IPS-15b (cell line): ENCODE measurements around the gene CD207.

Experiments used
- H3K27me3 ChIP-seq: one replicate; pipeline ENCODE4 v1.6.1; 2013; ENCODE audit warnings: low read length; ENCODE audit not compliant: control insufficient read depth, insufficient read depth
- H3K36me3 ChIP-seq: one replicate; pipeline ENCODE4 v1.6.1; 2013; ENCODE audit warnings: low read length; ENCODE audit not compliant: control insufficient read depth, insufficient read depth
- H3K4me1 ChIP-seq: one replicate; pipeline ENCODE4 v1.6.1; 2013; ENCODE audit warnings: mild to moderate bottlenecking, low read length; ENCODE audit not compliant: control insufficient read depth, insufficient read depth
- H3K4me3 ChIP-seq: one replicate; pipeline ENCODE4 v1.5.1; 2013; ENCODE audit warnings: low read depth, low read length
- H3K9ac ChIP-seq: one replicate; pipeline ENCODE4 v1.6.1; 2013; ENCODE audit warnings: low read depth, mild to moderate bottlenecking, low read length
- H3K9me3 ChIP-seq: one replicate; pipeline ENCODE4 v1.6.1; 2013; ENCODE audit warnings: mild to moderate bottlenecking, low read length; ENCODE audit not compliant: control insufficient read depth, insufficient read depth

The CD207 gene

DNA sequence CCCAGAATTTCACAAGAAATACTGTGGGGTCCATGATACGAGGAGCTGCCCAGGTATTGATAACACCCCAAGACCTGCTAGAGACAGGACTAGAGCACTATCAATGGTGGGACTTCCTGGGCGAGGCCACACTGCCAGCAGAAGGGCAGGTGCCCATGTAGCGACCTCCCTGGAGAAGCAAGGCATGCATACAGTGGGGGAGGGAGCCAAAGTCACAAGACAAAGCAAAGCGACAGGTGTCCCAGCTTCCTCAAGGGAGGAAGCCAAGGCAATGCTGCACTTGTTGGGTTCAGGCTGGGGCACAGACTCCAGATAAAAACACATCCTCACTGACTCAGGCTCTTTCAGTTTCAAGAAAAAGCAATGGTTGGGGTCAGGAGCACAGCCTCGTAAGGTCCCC lies 7.5 kb downstream of the CD207 start:
- no peak overlapping the region for H3K9ac ChIP-seq
- no peak overlapping the region for H3K4me3 ChIP-seq
- H3K27me3 ChIP-seq, result peaks cover 6% of the 10 kb centered on the region
- no peaks in the 10 kb centered on the region for H3K9me3 ChIP-seq
- H3K4me1 ChIP-seq, result peaks cover 3% of the 10 kb centered on the region
- H3K36me3 ChIP-seq, result no peaks in the 10 kb centered on the region

DNA sequence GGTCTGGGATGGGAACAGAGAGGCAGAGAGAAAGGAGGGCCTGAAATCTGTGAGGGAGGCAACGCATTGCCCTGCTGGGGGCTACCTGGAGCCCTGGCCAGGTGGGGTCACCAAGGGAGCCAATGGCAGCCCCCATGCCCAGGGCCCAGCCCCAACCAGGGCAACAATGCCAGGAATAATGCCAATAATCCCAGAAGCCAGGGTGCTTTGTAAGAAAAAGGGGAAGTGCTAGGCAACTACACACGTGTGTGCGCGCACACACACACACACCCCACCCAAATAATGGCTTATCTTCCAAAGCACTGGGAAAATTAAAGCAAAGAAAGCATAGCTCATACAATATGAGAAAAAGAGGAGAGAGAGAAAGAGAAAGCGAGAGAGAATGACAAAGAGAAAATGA lies 8.2 kb downstream of the CD207 start:
- Histone ChIP-seq H3K4me1 (peaks cover 3% of the 10 kb centered on the region), H3K9me3 (no peaks in the 10 kb centered on the region), H3K9ac (no peak overlapping the region), H3K4me3 (no peak overlapping the region), H3K27me3 (peaks cover 6% of the 10 kb centered on the region), H3K36me3 (no peaks in the 10 kb centered on the region)

DNA sequence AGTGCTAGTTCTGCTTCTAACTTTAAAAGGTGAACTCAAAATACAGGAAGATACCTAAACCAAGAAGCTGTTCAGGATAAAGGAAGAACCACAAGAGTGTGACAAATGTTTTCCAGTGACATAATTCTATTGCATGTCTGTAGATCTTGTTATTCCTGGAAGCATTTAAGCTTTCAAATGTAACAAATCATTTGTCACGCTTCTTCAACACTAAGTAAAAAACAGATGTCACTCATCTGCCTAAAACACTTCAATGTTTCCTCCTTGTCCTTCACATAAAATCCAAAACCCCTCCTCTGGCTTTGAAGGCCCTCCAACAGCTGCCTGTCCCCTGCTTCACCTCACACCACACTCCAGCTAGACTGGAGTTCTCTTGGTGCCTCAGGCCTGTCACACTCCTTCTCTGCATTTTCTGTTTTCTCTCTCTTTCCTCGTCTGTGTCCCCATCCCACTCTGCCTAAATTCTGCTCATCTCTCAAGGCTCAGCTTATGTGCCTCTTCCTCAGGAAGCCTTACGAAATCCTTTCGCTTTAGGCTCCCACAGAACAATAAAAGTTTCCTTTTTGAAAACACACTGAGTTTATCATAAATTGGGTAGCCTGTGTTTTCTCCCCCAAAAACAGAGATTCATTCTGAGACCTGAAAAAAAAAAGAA lies 8.8 kb downstream of the CD207 start:
- Histone ChIP-seq H3K4me3 (no peak overlapping the region), H3K4me1 (peaks cover 3% of the 10 kb centered on the region), H3K9ac (no peak overlapping the region), H3K9me3 (no peaks in the 10 kb centered on the region), H3K36me3 (no peaks in the 10 kb centered on the region), H3K27me3 (peaks cover 6% of the 10 kb centered on the region)

DNA sequence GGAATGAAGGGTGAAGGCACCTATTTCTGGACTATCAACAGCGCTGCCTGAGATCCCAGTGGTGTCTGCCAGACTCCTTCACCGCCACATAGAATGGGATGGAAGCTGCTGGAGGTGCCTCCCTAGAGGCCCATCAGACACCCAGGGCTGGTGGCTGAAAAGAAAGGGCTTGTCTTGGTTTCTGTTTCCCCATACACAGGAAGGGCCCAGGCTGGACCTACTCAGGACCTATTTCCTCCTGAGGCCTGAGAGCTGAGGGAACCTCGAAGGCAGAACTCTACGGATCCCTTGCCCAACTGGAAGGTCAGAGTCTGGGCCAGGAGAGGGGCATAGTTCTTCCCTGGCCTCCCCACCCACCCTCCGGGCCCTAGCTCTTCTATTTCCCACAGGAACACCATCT lies 12.4 kb downstream of the CD207 start:
- Histone ChIP-seq H3K27me3 (peaks cover 5% of the 10 kb centered on the region), H3K36me3 (no peaks in the 10 kb centered on the region), H3K9ac (no peak overlapping the region), H3K4me1 (peaks cover 2% of the 10 kb centered on the region), H3K4me3 (no peak overlapping the region), H3K9me3 (no peaks in the 10 kb centered on the region)

DNA sequence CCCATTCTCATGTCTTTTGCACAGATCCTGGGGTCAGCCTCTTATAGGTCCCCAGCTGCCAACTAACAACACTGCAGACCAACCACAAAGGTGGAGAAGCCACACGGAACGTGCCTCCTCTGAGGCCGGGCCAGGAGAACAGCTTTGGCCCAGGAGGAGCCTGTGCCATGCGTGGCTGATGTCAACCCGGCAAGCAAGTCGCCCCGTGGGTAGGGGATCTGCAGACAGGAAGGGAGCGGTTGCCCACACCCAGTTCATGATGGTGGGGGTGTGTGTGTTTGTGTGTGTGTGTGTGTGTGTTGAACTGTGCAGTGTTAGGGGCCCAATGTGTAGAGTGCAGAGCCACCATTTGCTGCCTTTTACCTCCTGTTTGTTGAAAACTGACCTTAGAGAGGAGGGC lies 12.8 kb downstream of the CD207 start:
- Histone ChIP-seq H3K4me3 (no peak overlapping the region), H3K9ac (no peak overlapping the region), H3K9me3 (no peaks in the 10 kb centered on the region), H3K27me3 (peaks cover 5% of the 10 kb centered on the region), H3K4me1 (no peaks in the 10 kb centered on the region), H3K36me3 (no peaks in the 10 kb centered on the region)

DNA sequence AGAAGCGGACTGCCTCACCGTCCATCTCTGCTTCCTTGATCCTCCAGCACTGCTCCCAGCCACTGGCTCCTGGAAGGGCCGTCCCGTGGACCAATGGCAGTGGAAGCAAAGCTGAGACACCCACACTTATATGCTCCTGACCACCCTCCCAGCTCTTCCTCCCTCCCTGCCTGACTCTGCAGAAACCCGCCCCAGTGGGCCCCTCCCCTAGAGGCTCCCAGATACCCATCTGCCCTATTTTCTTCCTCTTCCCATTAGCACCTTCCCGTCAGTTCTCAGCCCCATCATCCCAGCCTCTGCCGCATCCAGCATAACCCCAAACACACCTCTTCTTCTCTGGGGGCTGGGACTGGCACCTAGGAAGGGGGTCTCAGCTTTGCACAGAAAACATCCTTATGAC lies 15.1 kb downstream of the CD207 start, which contains the start of gene CLEC4F:
TSS of gene CLEC4F (minus strand) at position 101 of the 400 bp plus-strand sequence. CDS start at position 25, 76 bp downstream.
- H3K36me3 ChIP-seq, result no peaks in the 10 kb centered on the region
- no peak within 1 kb of the TSS for H3K9ac ChIP-seq
- H3K9me3 ChIP-seq, result no peaks in the 10 kb centered on the region
- H3K4me1 ChIP-seq, result no peaks in the 10 kb centered on the region
- peaks cover 9% of the 10 kb centered on the region for H3K27me3 ChIP-seq
- H3K4me3 ChIP-seq, result no peak within 1 kb of the TSS

DNA sequence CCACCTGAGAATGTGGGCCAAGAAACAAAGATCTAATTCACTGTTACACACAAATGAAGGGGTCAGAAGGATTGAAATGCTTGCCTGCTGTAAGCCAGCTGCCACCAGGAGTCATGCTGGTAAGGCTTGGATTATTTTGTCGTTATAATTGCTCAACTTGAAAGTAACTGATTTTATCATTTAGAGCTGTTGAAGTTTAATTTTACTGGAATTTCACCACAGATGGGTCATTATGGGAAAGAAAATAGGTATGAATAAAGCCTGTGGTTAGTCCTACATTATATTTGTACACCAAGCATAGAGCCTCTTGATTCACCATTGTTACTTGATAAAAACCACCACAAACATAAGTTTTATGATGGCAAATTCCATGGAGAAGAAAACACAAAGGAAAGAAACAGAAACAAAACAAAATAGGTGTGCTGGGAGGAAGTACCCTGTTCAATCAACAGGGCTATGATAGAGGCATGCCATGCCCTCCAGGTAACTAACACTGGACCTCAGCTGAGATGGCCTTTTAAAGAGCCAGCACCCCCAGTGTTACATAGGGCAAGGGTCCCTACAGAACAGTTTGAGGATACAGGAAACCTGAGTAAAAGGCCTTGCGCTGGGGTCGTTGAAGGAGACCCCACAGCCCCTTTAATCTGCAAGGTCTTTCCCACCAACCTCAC lies 18.2 kb downstream of the CD207 start:
- H3K4me3 ChIP-seq, result no peak overlapping the region
- H3K9me3 ChIP-seq, result no peaks in the 10 kb centered on the region
- peaks cover 12% of the 10 kb centered on the region for H3K27me3 ChIP-seq
- H3K4me1 ChIP-seq, result no peaks in the 10 kb centered on the region
- H3K36me3 ChIP-seq, result no peaks in the 10 kb centered on the region
- H3K9ac ChIP-seq, result no peak overlapping the region

DNA sequence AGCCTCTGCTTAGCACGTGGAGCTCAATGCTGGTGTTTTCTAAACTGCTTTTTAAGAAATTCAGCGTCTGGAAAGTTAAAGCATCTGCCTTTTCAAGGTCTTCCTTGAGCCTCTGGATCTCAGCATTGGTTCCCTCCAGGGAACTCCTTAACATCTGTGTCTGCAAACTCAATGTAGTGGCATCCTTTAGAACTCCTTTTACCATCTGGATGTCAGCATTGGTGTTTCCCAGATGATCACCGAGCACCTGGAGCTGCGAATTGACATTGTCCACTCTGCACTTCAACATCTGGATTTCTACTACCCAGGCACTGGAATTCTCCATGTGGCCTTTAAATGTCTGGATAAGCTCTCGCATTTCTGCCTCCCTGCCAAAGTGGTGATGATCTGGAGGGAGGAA lies 18.9 kb downstream of the CD207 start:
- H3K4me3 ChIP-seq, result no peak overlapping the region
- H3K9me3 ChIP-seq, result no peaks in the 10 kb centered on the region
- H3K36me3 ChIP-seq, result no peaks in the 10 kb centered on the region
- H3K9ac ChIP-seq, result no peak overlapping the region
- no peaks in the 10 kb centered on the region for H3K4me1 ChIP-seq
- H3K27me3 ChIP-seq, result peaks cover 12% of the 10 kb centered on the region

DNA sequence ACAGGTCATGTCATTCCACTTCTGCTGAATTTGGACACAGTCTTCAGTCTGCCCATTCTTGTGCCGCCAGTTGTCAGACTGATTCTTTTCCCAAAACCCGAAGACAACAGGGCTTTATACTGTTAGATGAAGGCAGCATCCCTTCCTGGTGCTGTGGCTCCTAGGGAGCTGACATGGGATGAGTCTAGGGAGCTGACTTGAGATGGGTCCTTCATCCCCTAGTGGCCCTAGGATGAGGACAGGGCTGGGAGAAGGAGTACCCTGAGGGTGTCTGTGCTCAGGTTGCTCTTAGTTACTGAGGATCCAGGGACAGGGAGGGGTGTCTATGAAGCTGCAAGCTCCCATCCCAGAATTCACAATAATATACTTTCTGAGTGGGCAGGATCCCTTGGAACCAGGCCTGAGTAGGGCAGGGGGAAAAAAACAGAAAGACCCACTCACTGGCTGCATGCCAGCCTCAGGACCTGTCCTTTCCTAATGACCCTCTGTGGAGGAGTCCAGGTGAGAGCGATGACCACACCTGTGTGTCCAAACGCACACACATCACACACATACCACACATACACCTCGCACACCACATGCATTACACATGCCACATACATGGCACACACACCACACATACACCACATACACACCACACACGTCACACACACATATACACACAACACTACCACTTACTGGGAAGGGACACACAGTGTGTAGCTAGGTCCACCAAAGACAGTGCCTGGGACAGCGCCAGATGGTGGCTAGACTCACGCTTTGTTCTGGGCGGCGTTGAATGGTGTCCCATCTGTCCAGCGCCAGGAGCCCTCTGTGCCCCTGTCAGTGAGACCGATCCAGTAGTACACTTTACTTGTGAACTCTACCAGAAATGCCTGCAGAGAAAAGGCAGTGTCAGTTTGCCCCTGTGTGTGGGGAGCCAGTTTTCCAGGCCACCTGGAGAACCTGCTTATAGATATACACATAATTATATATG lies 26.3 kb downstream of the CD207 start:
- Histone ChIP-seq H3K4me3 (no peak overlapping the region), H3K4me1 (no peaks in the 10 kb centered on the region), H3K9ac (no peak overlapping the region), H3K36me3 (no peaks in the 10 kb centered on the region), H3K9me3 (no peaks in the 10 kb centered on the region), H3K27me3 (no peaks in the 10 kb centered on the region)

DNA sequence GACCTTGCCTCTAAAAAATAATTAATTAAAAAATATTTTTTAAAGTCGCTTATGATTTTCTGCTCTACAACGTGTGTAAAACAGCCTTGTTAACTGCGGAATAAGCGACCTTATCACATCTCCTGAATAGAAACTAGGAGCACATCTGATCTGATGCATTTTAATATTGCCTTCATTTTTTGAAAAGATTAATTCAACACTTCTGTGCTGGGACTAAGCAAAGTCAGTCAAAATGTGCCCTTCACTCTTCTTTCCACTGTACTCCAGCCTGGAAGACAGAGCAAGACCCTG lies 27.8 kb downstream of the CD207 start:
- Histone ChIP-seq H3K9me3 (no peaks in the 10 kb centered on the region), H3K9ac (no peak overlapping the region), H3K4me3 (no peak overlapping the region), H3K36me3 (no peaks in the 10 kb centered on the region), H3K27me3 (peaks cover 3% of the 10 kb centered on the region), H3K4me1 (no peaks in the 10 kb centered on the region)

DNA sequence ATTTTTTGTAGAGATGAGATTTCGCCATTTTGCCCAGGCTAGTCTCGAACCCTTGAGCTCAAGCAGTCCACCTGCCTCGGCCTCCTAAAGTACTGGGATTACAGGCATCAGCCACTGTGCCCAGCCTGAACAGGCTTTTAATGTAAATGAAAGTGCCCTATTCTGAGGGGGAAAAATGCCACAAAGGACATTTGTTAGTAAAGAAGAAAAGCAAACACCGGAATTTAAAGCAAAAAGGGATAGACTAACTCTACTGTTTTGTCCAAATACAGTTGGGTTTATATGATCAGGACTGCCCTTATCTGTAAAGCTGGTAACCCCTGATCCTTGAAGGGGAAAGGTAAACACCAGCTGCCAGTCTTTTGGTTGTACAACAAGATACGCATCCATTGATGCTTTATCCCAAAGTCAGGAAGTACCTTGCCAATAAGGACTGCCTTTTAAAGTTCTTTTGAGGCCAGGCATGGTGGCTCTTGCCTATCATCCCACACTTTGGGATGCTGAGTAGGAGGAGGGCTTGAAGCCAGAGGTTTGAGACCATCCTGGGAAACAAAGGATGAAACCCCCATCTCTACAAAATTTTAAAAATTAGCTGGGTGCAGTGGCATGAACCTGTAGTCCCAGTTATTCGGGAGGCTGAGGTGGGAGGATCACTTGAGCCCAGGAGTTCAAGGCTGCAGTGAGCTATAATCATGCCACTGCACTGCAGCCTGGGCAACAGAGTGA lies 28.4 kb downstream of the CD207 start:
- peaks cover 3% of the 10 kb centered on the region for H3K27me3 ChIP-seq
- H3K9ac ChIP-seq, result no peak overlapping the region

More for the DNA sequence above, 28.4 kb downstream of the CD207 start:
- H3K9me3 ChIP-seq, result no peaks in the 10 kb centered on the region
- no peak overlapping the region for H3K4me3 ChIP-seq
- no peaks in the 10 kb centered on the region for H3K4me1 ChIP-seq
- H3K36me3 ChIP-seq, result no peaks in the 10 kb centered on the region
